ENCODE data around the gene JAKMIP2. TPM values are rescaled to one million over a fixed set of nuclear protein-coding genes. Genes with fewer than 3 reads are reported as not detected.

Gene JAKMIP2
- total RNA-seq, 1 experiment from 2014 or later, result 1.2 TPM

- H3K4me3 ChIP-seq (ENCODE audit: low read depth, low read length), result no peak overlapping the region
- Mint-ChIP-seq H3K9me3 (ENCODE audit: unreplicated experiment) (no peaks in the 10 kb centered on the region), H3K4me3 (ENCODE audit: unreplicated experiment) (no peak overlapping the region), H3K36me3 (ENCODE audit: insufficient read depth, unreplicated experiment) (no peaks in the 10 kb centered on the region), H3K4me1 (ENCODE audit: low read depth, unreplicated experiment) (no peaks in the 10 kb centered on the region), H3K27me3 (ENCODE audit: insufficient read depth, unreplicated experiment) (peaks cover 4% of the 10 kb centered on the region), H3K27ac (ENCODE audit: unreplicated experiment) (no peak overlapping the region)
- ChIA-PET CTCF (no interaction called here), POLR2A (no interaction called here)
- DNase-seq, result no peak
- H3K9me3 ChIP-seq, result no peaks in the 10 kb centered on the region
- no peaks in the 10 kb centered on the region for H3K27me3 ChIP-seq (replicated peaks; ENCODE audit: control insufficient read depth, insufficient read depth, low read length)
- no TSS peak for BruUV-seq (replicated peaks)
- H3K36me3 ChIP-seq (ENCODE audit: control insufficient read depth, insufficient read depth, low read length), result no peaks in the 10 kb centered on the region
- TF ChIP-seq CTCF (IDR thresholded peaks at IDR 0.05; ENCODE audit: insufficient read depth in 1 of 2, low read depth in 1 of 2, low read length in 1 of 2, severe bottlenecking in 1 of 2, unreplicated experiment in 1 of 2), result no peak
- intact Hi-C loops (cut with micrococcal nuclease; ENCODE audit: unreplicated experiment), result no loop called here
- peaks cover 6% of the 10 kb centered on the region for H3K4me1 ChIP-seq
Measured at GRCh38 chr5:147619281-147619878, 163.1 kb downstream of the JAKMIP2 start.

GRCh38 chr5:147617711-147618350 lies 164.7 kb downstream of the JAKMIP2 start:
- H3K36me3 Mint-ChIP-seq (ENCODE audit: insufficient read depth, unreplicated experiment), result no peaks in the 10 kb centered on the region
- peaks cover 4% of the 10 kb centered on the region for H3K27me3 Mint-ChIP-seq (ENCODE audit: insufficient read depth, unreplicated experiment)
- Histone ChIP-seq H3K4me3 (ENCODE audit: low read depth, low read length) (no peak overlapping the region), H3K36me3 (ENCODE audit: control insufficient read depth, insufficient read depth, low read length) (no peaks in the 10 kb centered on the region), H3K27me3 (replicated peaks; ENCODE audit: control insufficient read depth, insufficient read depth, low read length) (no peaks in the 10 kb centered on the region), H3K4me1 (peaks cover 6% of the 10 kb centered on the region), H3K9me3 (no peaks in the 10 kb centered on the region)
- no peaks in the 10 kb centered on the region for H3K4me1 Mint-ChIP-seq (ENCODE audit: low read depth, unreplicated experiment)
- no TSS peak for BruUV-seq (replicated peaks)
- no peak overlapping the region for H3K27ac Mint-ChIP-seq (ENCODE audit: unreplicated experiment)
- no peaks in the 10 kb centered on the region for H3K9me3 Mint-ChIP-seq (ENCODE audit: unreplicated experiment)
- DNase-seq, result no peak
- intact Hi-C loops (cut with micrococcal nuclease; ENCODE audit: unreplicated experiment), result no loop called here
- no peak for TF ChIP-seq CTCF (IDR thresholded peaks at IDR 0.05; ENCODE audit: insufficient read depth in 1 of 2, low read depth in 1 of 2, low read length in 1 of 2, severe bottlenecking in 1 of 2, unreplicated experiment in 1 of 2)
- POLR2A ChIA-PET, result no interaction called here
- no peak overlapping the region for H3K4me3 Mint-ChIP-seq (ENCODE audit: unreplicated experiment)
- CTCF ChIA-PET, result no interaction called here

GRCh38 chr5:147617191-147617606 lies 165.3 kb downstream of the JAKMIP2 start:
- Histone ChIP-seq H3K4me1 (peaks cover 6% of the 10 kb centered on the region), H3K9me3 (no peaks in the 10 kb centered on the region), H3K36me3 (ENCODE audit: control insufficient read depth, insufficient read depth, low read length) (no peaks in the 10 kb centered on the region), H3K27me3 (replicated peaks; ENCODE audit: control insufficient read depth, insufficient read depth, low read length) (no peaks in the 10 kb centered on the region), H3K4me3 (ENCODE audit: low read depth, low read length) (no peak overlapping the region)
- POLR2A ChIA-PET, result no interaction called here
- DNase-seq, result no peak
- BruUV-seq (replicated peaks), result no TSS peak
- TF ChIP-seq CTCF (IDR thresholded peaks at IDR 0.05; ENCODE audit: insufficient read depth in 1 of 2, low read depth in 1 of 2, low read length in 1 of 2, severe bottlenecking in 1 of 2, unreplicated experiment in 1 of 2), result no peak
- Mint-ChIP-seq H3K9me3 (ENCODE audit: unreplicated experiment) (no peaks in the 10 kb centered on the region), H3K4me1 (ENCODE audit: low read depth, unreplicated experiment) (no peaks in the 10 kb centered on the region), H3K4me3 (ENCODE audit: unreplicated experiment) (no peak overlapping the region), H3K36me3 (ENCODE audit: insufficient read depth, unreplicated experiment) (no peaks in the 10 kb centered on the region), H3K27ac (ENCODE audit: unreplicated experiment) (no peak overlapping the region), H3K27me3 (ENCODE audit: insufficient read depth, unreplicated experiment) (peaks cover 4% of the 10 kb centered on the region)
- intact Hi-C loops (cut with micrococcal nuclease; ENCODE audit: unreplicated experiment), result no loop called here
- CTCF ChIA-PET, result no interaction called here
